Thyroid gland (tissue), 4 donors: ENCODE results near the gene ENTR1. TPM values are rescaled to one million over a fixed set of nuclear protein-coding genes. Genes with fewer than 3 reads are reported as not detected.

Source experiments
- DNase-seq, 2 donors: peaks; one replicate each; pipeline ENCODE4 v3.0.0-alpha.2; 2019
- H3K27ac ChIP-seq, 3 donors: fragments of 200-600 bp; sonication (generic); 1 replicate in 2 of 3; 2 replicates in 1 of 3; pipeline ENCODE4 v1.5.1; 2016 to 2019; ENCODE audit warnings: mild to moderate bottlenecking in 1 of 3, moderate library complexity in 1 of 3
- H3K27me3 ChIP-seq: fragments of 200-600 bp; sonication (generic); one replicate; pipeline ENCODE4 v1.5.1; 2019
- H3K36me3 ChIP-seq, 2 donors: fragments of 200-600 bp; sonication (generic); one replicate each; pipeline ENCODE4 v1.5.1; 2016 to 2019
- H3K4me1 ChIP-seq, 2 donors: fragments of 200-600 bp; sonication (generic); one replicate each; pipeline ENCODE4 v1.5.1; 2017 to 2019
- H3K4me3 ChIP-seq, 3 donors: fragments of 200-600 bp; sonication (generic); replicated peaks in 1 of 3; 1 replicate in 2 of 3; 2 replicates in 1 of 3; pipeline ENCODE4 v1.5.1; 2016; ENCODE audit warnings: mild to moderate bottlenecking in 1 of 3
- H3K9me3 ChIP-seq: fragments of 200-600 bp; sonication (generic); one replicate; pipeline ENCODE4 v1.5.1; 2017
- POLR2A ChIP-seq, 2 donors: fragments of 450-650 bp; IDR thresholded peaks; one replicate each; pipeline ENCODE4 v1.6.1; 2017; ENCODE audit warnings: antibody characterized with exemption in 2 of 2, mild to moderate bottlenecking in 2 of 2, moderate library complexity in 1 of 2
- WGBS, 2 donors: methylation state at CpG; one replicate each; pipeline ENCODE4 v1.1.5; 2017; 5-methylcytosine and 5-hydroxymethylcytosine counted together
- intact Hi-C: fragments of 100-400 bp; cut with DNase I; formaldehyde crosslinking; loops from one replicate; pipeline ENCODE4 v1.15.1; 2023
- total RNA-seq, 4 donors: library from RNA; depleted of rRNA; stranded (reverse); fragments of >200 nt; gene quantifications; one replicate each; pipeline ENCODE4 v1.2.3, GENCODE V29; 2016
- TF ChIP-seq, protein P1 (sequence below), 6 experiments: fragments of 200-600 bp in 3 of 6; fragments of 450-650 bp in 3 of 6; sonication (generic) in 3 of 6; IDR thresholded peaks; one replicate each; pipeline ENCODE4 v1.5.1; 2016 to 2019; ENCODE audit warnings: antibody characterized with exemption in 6 of 6, mild to moderate bottlenecking in 2 of 6, inconsistent platforms in 1 of 6, moderate library complexity in 1 of 6

ENTR1 gene
- total RNA-seq, 4 donors from 2014 or later, result 27.9 to 46.1 (median 33.9) TPM

- Histone ChIP-seq H3K36me3 (peaks cover 8 to 21% of the 10 kb centered on the region in 2 donors), H3K27ac (no peak overlapping the region), H3K27me3 (no peaks in the 10 kb centered on the region), H3K4me1 (peaks cover 11 to 14% of the 10 kb centered on the region in 2 donors), H3K9me3 (no peaks in the 10 kb centered on the region), H3K4me3 (no peak overlapping the region)
- 92 to 93% methylated on average over 7 of the region's 7 CpGs for WGBS, 2 donors
- intact Hi-C loops, result no loop called here
- TF ChIP-seq POLR2A (IDR thresholded peaks at IDR 0.05), result no peak
- TF ChIP-seq, protein P1, sequence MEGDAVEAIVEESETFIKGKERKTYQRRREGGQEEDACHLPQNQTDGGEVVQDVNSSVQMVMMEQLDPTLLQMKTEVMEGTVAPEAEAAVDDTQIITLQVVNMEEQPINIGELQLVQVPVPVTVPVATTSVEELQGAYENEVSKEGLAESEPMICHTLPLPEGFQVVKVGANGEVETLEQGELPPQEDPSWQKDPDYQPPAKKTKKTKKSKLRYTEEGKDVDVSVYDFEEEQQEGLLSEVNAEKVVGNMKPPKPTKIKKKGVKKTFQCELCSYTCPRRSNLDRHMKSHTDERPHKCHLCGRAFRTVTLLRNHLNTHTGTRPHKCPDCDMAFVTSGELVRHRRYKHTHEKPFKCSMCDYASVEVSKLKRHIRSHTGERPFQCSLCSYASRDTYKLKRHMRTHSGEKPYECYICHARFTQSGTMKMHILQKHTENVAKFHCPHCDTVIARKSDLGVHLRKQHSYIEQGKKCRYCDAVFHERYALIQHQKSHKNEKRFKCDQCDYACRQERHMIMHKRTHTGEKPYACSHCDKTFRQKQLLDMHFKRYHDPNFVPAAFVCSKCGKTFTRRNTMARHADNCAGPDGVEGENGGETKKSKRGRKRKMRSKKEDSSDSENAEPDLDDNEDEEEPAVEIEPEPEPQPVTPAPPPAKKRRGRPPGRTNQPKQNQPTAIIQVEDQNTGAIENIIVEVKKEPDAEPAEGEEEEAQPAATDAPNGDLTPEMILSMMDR (IDR thresholded peaks at IDR 0.05), result no peak
- DNase-seq, result no peak
These were observed 4.9 kb downstream of the ENTR1 start for GRCh38 chr9:136405481-136405880.

- Histone ChIP-seq H3K4me1 (peaks cover 13 to 14% of the 10 kb centered on the region in 2 donors), H3K36me3 (peaks cover 8 to 21% of the 10 kb centered on the region in 2 donors), H3K27me3 (no peaks in the 10 kb centered on the region), H3K4me3 (no peak overlapping the region), H3K9me3 (no peaks in the 10 kb centered on the region), H3K27ac (no peak overlapping the region)
- WGBS, 2 donors, result 90 to 91% methylated on average over 7 to 14 of the region's 14 CpGs
- no peak for TF ChIP-seq POLR2A (IDR thresholded peaks at IDR 0.05)
- TF ChIP-seq, protein P1 (IDR thresholded peaks at IDR 0.05), result no peak
- DNase-seq, result no peak
- intact Hi-C loops, result loop anchor here (5.0 kb wide), 1 partner anchor 33 kb away; the partner anchor contains the start of gene INPP5E
These were observed 5.6 kb downstream of the ENTR1 start for GRCh38 chr9:136404801-136405136.

GRCh38 chr9:136403915-136404800, 6.3 kb downstream of the ENTR1 start:
- no peak for TF ChIP-seq POLR2A (IDR thresholded peaks at IDR 0.05)
- TF ChIP-seq, protein P1 (IDR thresholded peaks at IDR 0.05), result no peak
- intact Hi-C loops, result loop anchor here (5.0 kb wide), 1 partner anchor 33 kb away; the partner anchor contains the start of gene INPP5E
- peaks cover 8 to 21% of the 10 kb centered on the region in 2 donors for H3K36me3 ChIP-seq
- H3K27ac ChIP-seq, result no peak overlapping the region
- WGBS, 2 donors, result 89 to 93% methylated on average over 21 to 22 of the region's 32 CpGs
- peaks cover 10 to 11% of the 10 kb centered on the region in 2 donors for H3K4me1 ChIP-seq
- H3K4me3 ChIP-seq, result no peak overlapping the region
- DNase-seq, result no peak
- no peaks in the 10 kb centered on the region for H3K9me3 ChIP-seq
- H3K27me3 ChIP-seq, result no peaks in the 10 kb centered on the region

- intact Hi-C loops, result loop anchor here (5.0 kb wide), 1 partner anchor 34 kb away; the partner anchor contains the start of gene INPP5E
- no peak overlapping the region for H3K4me3 ChIP-seq
- TF ChIP-seq, protein P1 (IDR thresholded peaks at IDR 0.05), result no peak
- TF ChIP-seq POLR2A (IDR thresholded peaks at IDR 0.05), result no peak
- 87 to 88% methylated on average over 4 to 5 of the region's 5 CpGs for WGBS, 2 donors
- H3K36me3 ChIP-seq, result peaks cover 8 to 21% of the 10 kb centered on the region in 2 donors
- peaks cover 14 to 17% of the 10 kb centered on the region in 2 donors for H3K4me1 ChIP-seq
- DNase-seq, result no peak
- no peaks in the 10 kb centered on the region for H3K27me3 ChIP-seq
- H3K27ac ChIP-seq, result no peak overlapping the region
- no peaks in the 10 kb centered on the region for H3K9me3 ChIP-seq
These were observed 6.9 kb downstream of the ENTR1 start for GRCh38 chr9:136403538-136403914.

DNA sequence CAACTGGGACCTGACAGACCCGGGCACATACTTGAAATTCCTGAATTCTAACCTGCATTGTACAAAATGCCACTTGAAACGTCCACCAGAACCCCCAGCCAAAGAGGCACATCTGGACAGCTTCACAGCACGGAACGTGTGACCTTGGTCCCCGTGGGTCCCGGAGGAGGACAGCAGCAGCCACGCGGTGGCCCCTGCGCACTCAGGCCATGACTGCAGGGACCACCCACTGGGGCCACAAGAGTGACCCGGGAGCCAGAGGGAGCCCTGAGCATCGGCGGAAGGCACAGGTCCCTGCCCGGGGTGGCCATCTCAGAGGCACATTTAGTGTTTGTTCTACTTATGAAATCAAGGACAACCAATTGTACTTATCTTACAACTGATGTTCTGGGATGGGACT, 8.3 kb downstream of the ENTR1 start:
- TF ChIP-seq POLR2A (IDR thresholded peaks at IDR 0.05), result no peak
- TF ChIP-seq, protein P1 (IDR thresholded peaks at IDR 0.05), result no peak
- Histone ChIP-seq H3K4me1 (peaks cover 16 to 17% of the 10 kb centered on the region in 2 donors), H3K9me3 (no peaks in the 10 kb centered on the region), H3K36me3 (peaks cover 8 to 21% of the 10 kb centered on the region in 2 donors), H3K4me3 (no peak overlapping the region), H3K27me3 (no peaks in the 10 kb centered on the region), H3K27ac (no peak overlapping the region)
- 72 to 75% methylated on average over 13 of the region's 13 CpGs for WGBS, 2 donors
- no peak for DNase-seq
- intact Hi-C loops, result loop anchor here (5.0 kb wide), 1 partner anchor 35 kb away; the partner anchor contains the start of gene INPP5E
